Measurements from ENCODE around the gene LDB2.

Gene LDB2

GRCh38 chr4:16582036-16582435 lies 316.4 kb downstream of the LDB2 start:
- no peak for DNase-seq (ENCODE audit: low read depth)
- no peak overlapping the region for H3K4me3 ChIP-seq (ENCODE audit: low read length)
- TF ChIP-seq, protein P1, sequence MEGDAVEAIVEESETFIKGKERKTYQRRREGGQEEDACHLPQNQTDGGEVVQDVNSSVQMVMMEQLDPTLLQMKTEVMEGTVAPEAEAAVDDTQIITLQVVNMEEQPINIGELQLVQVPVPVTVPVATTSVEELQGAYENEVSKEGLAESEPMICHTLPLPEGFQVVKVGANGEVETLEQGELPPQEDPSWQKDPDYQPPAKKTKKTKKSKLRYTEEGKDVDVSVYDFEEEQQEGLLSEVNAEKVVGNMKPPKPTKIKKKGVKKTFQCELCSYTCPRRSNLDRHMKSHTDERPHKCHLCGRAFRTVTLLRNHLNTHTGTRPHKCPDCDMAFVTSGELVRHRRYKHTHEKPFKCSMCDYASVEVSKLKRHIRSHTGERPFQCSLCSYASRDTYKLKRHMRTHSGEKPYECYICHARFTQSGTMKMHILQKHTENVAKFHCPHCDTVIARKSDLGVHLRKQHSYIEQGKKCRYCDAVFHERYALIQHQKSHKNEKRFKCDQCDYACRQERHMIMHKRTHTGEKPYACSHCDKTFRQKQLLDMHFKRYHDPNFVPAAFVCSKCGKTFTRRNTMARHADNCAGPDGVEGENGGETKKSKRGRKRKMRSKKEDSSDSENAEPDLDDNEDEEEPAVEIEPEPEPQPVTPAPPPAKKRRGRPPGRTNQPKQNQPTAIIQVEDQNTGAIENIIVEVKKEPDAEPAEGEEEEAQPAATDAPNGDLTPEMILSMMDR (conservative IDR thresholded peaks at IDR 0.05; ENCODE audit: low read depth, low read length), result no peak

GRCh38 chr4:16581117-16581516 lies 317.3 kb downstream of the LDB2 start:
- H3K4me3 ChIP-seq (ENCODE audit: low read length), result no peak overlapping the region
- no peak for DNase-seq (ENCODE audit: low read depth)
- TF ChIP-seq, protein P1 (conservative IDR thresholded peaks at IDR 0.05; ENCODE audit: low read depth, low read length), result no peak

GRCh38 chr4:16580514-16580913 lies 317.9 kb downstream of the LDB2 start:
- no peak overlapping the region for H3K4me3 ChIP-seq (ENCODE audit: low read length)
- DNase-seq (ENCODE audit: low read depth), result no peak
- TF ChIP-seq, protein P1 (conservative IDR thresholded peaks at IDR 0.05; ENCODE audit: low read depth, low read length), result no peak

- H3K4me3 ChIP-seq (ENCODE audit: low read length), result no peak overlapping the region
- TF ChIP-seq, protein P1 (conservative IDR thresholded peaks at IDR 0.05; ENCODE audit: low read depth, low read length), result no peak
- DNase-seq (ENCODE audit: low read depth), result no peak
Observed at GRCh38 chr4:16579866-16580265, 318.6 kb downstream of the LDB2 start.

DNA sequence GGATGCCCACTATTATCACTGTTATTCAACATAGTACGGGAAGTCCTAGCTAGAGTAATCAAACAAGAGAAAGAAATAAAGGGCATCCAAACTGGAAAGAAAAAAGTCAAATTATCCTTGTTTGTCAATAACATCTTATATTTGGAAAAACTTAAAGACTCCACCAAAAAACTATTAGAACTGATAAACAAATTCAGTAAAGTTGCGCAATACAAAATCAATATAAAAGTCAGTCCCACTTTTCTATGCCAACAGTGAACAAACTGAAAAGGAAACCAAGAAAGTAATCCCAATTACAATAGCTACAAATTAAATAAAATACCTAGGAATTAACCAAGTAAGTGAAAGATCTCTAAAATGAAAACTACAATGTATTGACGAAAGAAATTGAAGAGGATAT lies 321.3 kb downstream of the LDB2 start:
- TF ChIP-seq, protein P1 (conservative IDR thresholded peaks at IDR 0.05; ENCODE audit: low read depth, low read length), result no peak
- DNase-seq (ENCODE audit: low read depth), result no peak
- no peak overlapping the region for H3K4me3 ChIP-seq (ENCODE audit: low read length)

DNA sequence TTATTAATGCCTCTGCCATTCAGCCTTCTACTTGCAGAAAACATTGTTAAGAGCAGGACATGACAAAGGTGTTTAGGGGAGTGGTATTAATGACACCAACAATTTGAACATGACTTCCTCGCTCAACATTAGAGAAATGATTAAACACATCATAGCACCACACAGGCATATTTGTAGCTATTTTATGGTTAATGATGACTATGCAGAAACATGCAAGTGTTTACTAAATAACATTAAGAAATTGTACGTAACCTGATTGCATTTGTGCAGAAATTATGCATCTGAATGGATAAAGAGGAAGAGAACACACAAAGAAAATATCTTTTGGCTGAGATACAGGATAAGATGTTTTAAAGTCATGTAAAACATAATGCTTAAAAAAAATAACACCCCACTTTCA lies 323.5 kb downstream of the LDB2 start:
- H3K4me3 ChIP-seq (ENCODE audit: low read length), result no peak overlapping the region
- no peak for DNase-seq (ENCODE audit: low read depth)
- TF ChIP-seq, protein P1 (conservative IDR thresholded peaks at IDR 0.05; ENCODE audit: low read depth, low read length), result no peak

DNA sequence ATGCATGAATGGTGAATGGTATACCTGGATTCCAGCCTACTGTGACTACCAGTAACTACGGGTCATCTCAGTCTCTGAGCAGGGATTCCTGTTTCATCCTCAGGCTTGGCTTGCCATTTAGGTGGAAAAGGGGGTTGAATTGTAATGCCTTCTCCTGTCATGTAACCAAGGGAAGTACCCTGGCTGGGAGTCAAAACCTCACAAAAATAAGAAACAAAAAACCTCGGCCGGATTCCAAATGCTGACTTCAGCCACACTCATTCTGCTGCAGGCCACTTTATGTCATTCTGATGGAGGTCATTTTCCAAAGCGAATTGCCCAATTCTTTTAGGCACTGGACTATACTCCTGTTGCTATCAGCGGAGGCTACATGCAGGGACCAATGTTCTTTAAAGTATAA lies 324.7 kb downstream of the LDB2 start:
- no peak overlapping the region for H3K4me3 ChIP-seq (ENCODE audit: low read length)
- DNase-seq (ENCODE audit: low read depth), result no peak
- TF ChIP-seq, protein P1 (conservative IDR thresholded peaks at IDR 0.05; ENCODE audit: low read depth, low read length), result no peak
